WTC11 (cell line): ENCODE measurements around the gene CPVL. TPM values are rescaled to one million over a fixed set of nuclear protein-coding genes. Genes with fewer than 3 reads are reported as not detected.

Experiments
- ATAC-seq: fragments of 200-7000 bp; cut with Tn5 transposase; 2 replicates; pipeline ENCODE4 v1.10.0; 2021; ENCODE audit warnings: mild to moderate bottlenecking, moderate library complexity
- CTCF ChIA-PET: fragments of 300-600 bp; sonication (Branson Sonifier 250); formaldehyde crosslinking; loops from one replicate; lab custom pipeline; 2021; ENCODE audit warnings: antibody characterized with exemption; lab: Charles Lee
- POLR2A ChIA-PET: fragments of 350-600 bp; sonication (Branson Sonifier 250); formaldehyde crosslinking; loops from one replicate; lab custom pipeline; 2021; ENCODE audit warnings: antibody characterized with exemption; lab: Charles Lee
- DNase-seq: peaks from one replicate; pipeline ENCODE4 v3.0.0; 2021; ENCODE audit warnings: low spot score
- H3K27ac Mint-ChIP-seq: 2 replicates; pipeline ENCODE4 v1.8.0; 2021; ENCODE audit warnings: mixed read lengths
- H3K27me3 Mint-ChIP-seq: 2 replicates; pipeline ENCODE4 v1.8.0; 2021; ENCODE audit warnings: low read depth, mild to moderate bottlenecking, moderate library complexity, mixed read lengths
- H3K36me3 Mint-ChIP-seq: 2 replicates; pipeline ENCODE4 v1.8.0; 2021; ENCODE audit warnings: mixed read lengths
- H3K4me1 Mint-ChIP-seq: 2 replicates; pipeline ENCODE4 v1.8.0; 2022; ENCODE audit warnings: mixed read lengths
- H3K4me3 Mint-ChIP-seq: 2 replicates; pipeline ENCODE4 v1.8.0; 2021; ENCODE audit warnings: mild to moderate bottlenecking, moderate library complexity, mixed read lengths
- H3K9me3 Mint-ChIP-seq: 2 replicates; pipeline ENCODE4 v1.8.0; 2021; ENCODE audit warnings: mixed read lengths
- CREM ChIP-seq: sonication (generic); formaldehyde crosslinking; IDR thresholded peaks from 2 replicates; pipeline ENCODE4 v1.8.1; 2022; ENCODE audit warnings: mild to moderate bottlenecking, missing genetic modification reagents, moderate library complexity
- CTCF ChIP-seq: fragments of 200-600 bp; IDR thresholded peaks from 2 replicates; pipeline ENCODE4 v1.8.0; 2022; ENCODE audit warnings: antibody characterized with exemption
- E2F4 ChIP-seq: sonication (generic); formaldehyde crosslinking; IDR thresholded peaks from 2 replicates; pipeline ENCODE4 v1.8.1; 2022; ENCODE audit warnings: low read depth, mild to moderate bottlenecking, moderate library complexity, missing genetic modification reagents, borderline replicate concordance
- E2F5 ChIP-seq: sonication (generic); formaldehyde crosslinking; IDR thresholded peaks from 2 replicates; pipeline ENCODE4 v1.8.1; 2022; ENCODE audit warnings: mild to moderate bottlenecking, moderate library complexity, missing genetic modification reagents
- EMX1 ChIP-seq: fragments of 250-450 bp; sonication (Bioruptor Pico); IDR thresholded peaks from 2 replicates; pipeline ENCODE4 v1.8.0; 2021; ENCODE audit warnings: mild to moderate bottlenecking
- FOXJ3 ChIP-seq: sonication (generic); formaldehyde crosslinking; IDR thresholded peaks from 2 replicates; pipeline ENCODE4 v1.9.0; 2021; ENCODE audit warnings: missing genetic modification reagents, mild to moderate bottlenecking, borderline replicate concordance
- HMGA2 ChIP-seq: fragments of 250-450 bp; sonication (Bioruptor Pico); IDR thresholded peaks from 2 replicates; pipeline ENCODE4 v1.4.0; 2021; ENCODE audit warnings: mild to moderate bottlenecking, moderate library complexity
- NFE2L1 ChIP-seq: sonication (generic); formaldehyde crosslinking; IDR thresholded peaks from 2 replicates; pipeline ENCODE4 v1.8.1; 2023; ENCODE audit warnings: missing genetic modification reagents
- NFYB ChIP-seq: sonication (generic); formaldehyde crosslinking; conservative IDR thresholded peaks from 2 replicates; pipeline ENCODE4 v1.8.0; 2022; ENCODE audit warnings: low read depth, missing genetic modification reagents
- PREB ChIP-seq: sonication (generic); formaldehyde crosslinking; IDR thresholded peaks from 2 replicates; pipeline ENCODE4 v1.8.1; 2022; ENCODE audit warnings: mild to moderate bottlenecking, missing genetic modification reagents, moderate library complexity, borderline replicate concordance
- STAT6 ChIP-seq: sonication (generic); formaldehyde crosslinking; conservative IDR thresholded peaks from 2 replicates; pipeline ENCODE4 v1.8.1; 2023; ENCODE audit warnings: mild to moderate bottlenecking, low read depth, missing genetic modification reagents, moderate library complexity
- TCF7 ChIP-seq: sonication (generic); formaldehyde crosslinking; IDR thresholded peaks from 2 replicates; pipeline ENCODE4 v1.8.0; 2022; ENCODE audit warnings: mild to moderate bottlenecking, low read depth, missing genetic modification reagents, moderate library complexity
- TEAD4 ChIP-seq: sonication (generic); formaldehyde crosslinking; IDR thresholded peaks from 2 replicates; pipeline ENCODE4 v1.8.0; 2022; ENCODE audit warnings: mild to moderate bottlenecking, missing genetic modification reagents
- ZNF121 ChIP-seq: sonication (generic); formaldehyde crosslinking; IDR thresholded peaks from 2 replicates; pipeline ENCODE4 v1.8.0; 2023; ENCODE audit warnings: missing genetic modification reagents
- ZNF232 ChIP-seq: sonication (generic); formaldehyde crosslinking; IDR thresholded peaks from 2 replicates; pipeline ENCODE4 v1.8.0; 2022; ENCODE audit warnings: mild to moderate bottlenecking, missing genetic modification reagents
- ZNF317 ChIP-seq: sonication (generic); formaldehyde crosslinking; IDR thresholded peaks from 2 replicates; pipeline ENCODE4 v1.8.1; 2023; ENCODE audit warnings: low read depth, mild to moderate bottlenecking, moderate library complexity, missing genetic modification reagents, borderline replicate concordance
- ZNF423 ChIP-seq: fragments of 250-450 bp; sonication (Bioruptor Pico); IDR thresholded peaks from 2 replicates; pipeline ENCODE4 v2.1.2; 2022; ENCODE audit warnings: mild to moderate bottlenecking, moderate library complexity
- total RNA-seq: library from RNA; stranded (reverse); gene quantifications from 3 replicates; pipeline ENCODE4 v1.2.3, GENCODE V29; 2021
- TF ChIP-seq, protein P1 (sequence below): fragments of 250-450 bp; sonication (Bioruptor Pico); IDR thresholded peaks from 2 replicates; pipeline ENCODE4 v1.8.0; 2021; ENCODE audit warnings: mild to moderate bottlenecking
- TF ChIP-seq, protein P2 (sequence below): sonication (generic); formaldehyde crosslinking; IDR thresholded peaks from 2 replicates; pipeline ENCODE4 v1.8.0; 2023; ENCODE audit warnings: mild to moderate bottlenecking, missing genetic modification reagents
- TF ChIP-seq, protein P3 (sequence below): sonication (generic); formaldehyde crosslinking; IDR thresholded peaks from 2 replicates; pipeline ENCODE4 v1.8.0; 2022; ENCODE audit warnings: missing genetic modification reagents

CPVL gene
- total RNA-seq, 1 experiment from 2014 or later = 34.2 TPM

DNA sequence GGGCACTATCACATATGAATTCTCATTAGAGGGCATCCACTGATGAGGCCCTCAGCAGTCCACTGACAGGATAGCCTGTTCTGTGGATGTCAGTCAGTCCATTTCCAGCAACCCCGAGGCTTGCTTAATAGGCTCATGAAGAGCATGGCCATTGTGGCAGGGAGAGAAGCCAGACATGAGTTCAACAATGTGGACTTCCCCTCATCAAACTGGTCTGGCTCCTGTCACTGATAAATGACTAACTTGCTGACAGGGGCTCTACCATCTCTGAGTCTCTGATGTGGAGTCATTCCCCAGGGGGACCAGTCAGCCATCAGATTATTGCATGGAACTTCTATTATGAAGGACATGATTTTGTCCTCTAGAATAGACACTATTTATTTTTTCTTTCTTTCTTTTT is 168.5 kb downstream of the CPVL start:
- H3K27me3 Mint-ChIP-seq = no peaks in the 10 kb centered on the region; the same call in 1 of the 2 replicates
- H3K36me3 Mint-ChIP-seq = no peaks in the 10 kb centered on the region
- POLR2A ChIA-PET = no interaction called here
- peaks cover 26% of the 10 kb centered on the region for H3K4me1 Mint-ChIP-seq
- no peak for TF ChIP-seq PREB (CRISPR knock-in tag)
- TF ChIP-seq NFE2L1 = no peak
- no peak for TF ChIP-seq TCF7 (CRISPR knock-in tag)
- TF ChIP-seq, protein P1, sequence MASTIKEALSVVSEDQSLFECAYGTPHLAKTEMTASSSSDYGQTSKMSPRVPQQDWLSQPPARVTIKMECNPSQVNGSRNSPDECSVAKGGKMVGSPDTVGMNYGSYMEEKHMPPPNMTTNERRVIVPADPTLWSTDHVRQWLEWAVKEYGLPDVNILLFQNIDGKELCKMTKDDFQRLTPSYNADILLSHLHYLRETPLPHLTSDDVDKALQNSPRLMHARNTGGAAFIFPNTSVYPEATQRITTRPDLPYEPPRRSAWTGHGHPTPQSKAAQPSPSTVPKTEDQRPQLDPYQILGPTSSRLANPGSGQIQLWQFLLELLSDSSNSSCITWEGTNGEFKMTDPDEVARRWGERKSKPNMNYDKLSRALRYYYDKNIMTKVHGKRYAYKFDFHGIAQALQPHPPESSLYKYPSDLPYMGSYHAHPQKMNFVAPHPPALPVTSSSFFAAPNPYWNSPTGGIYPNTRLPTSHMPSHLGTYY = no peak
- TF ChIP-seq FOXJ3 (CRISPR knock-in tag) = no peak
- no peak for TF ChIP-seq ZNF121 (CRISPR knock-in tag)
- DNase-seq = no peak
- H3K9me3 Mint-ChIP-seq = peaks cover 10% of the 10 kb centered on the region
- H3K27ac Mint-ChIP-seq = no peak overlapping the region
- CTCF ChIA-PET = no interaction called here
- no peak for ATAC-seq
- H3K4me3 Mint-ChIP-seq = no peak overlapping the region

DNA sequence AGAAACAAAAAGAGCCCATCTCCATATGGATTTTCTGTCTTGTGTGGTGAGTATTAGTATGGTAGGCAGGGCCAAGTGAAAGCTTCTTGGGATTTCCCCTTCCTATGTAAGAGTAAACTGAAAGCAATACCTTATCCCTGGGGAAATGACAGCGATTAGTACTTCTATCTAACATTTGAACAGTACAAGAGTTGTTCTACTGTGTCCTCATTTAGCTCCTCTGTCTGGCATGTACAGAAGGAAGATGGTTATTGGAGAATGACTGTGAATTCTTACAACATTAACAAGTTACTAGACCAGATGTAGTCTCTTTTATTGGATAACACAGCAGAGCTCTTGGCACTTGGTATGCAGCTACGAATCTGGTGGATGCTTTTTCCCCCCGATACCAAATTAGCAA is 170.3 kb downstream of the CPVL start:
- Mint-ChIP-seq H3K27me3 (no peaks in the 10 kb centered on the region; the same call in 1 of the 2 replicates), H3K4me1 (peaks cover 21% of the 10 kb centered on the region), H3K27ac (no peak overlapping the region), H3K4me3 (no peak overlapping the region), H3K36me3 (peaks cover 3% of the 10 kb centered on the region; the same call in 1 of the 2 replicates), H3K9me3 (peaks cover 16% of the 10 kb centered on the region)
- DNase-seq = no peak
- no peak for ATAC-seq
- ChIA-PET CTCF (interaction anchor here (1.0 to 1.4 kb wide), 3 partner anchors 19 to 49 kb away, joined by 3 to 4 read pairs (median 3); no protein-coding TSS in a partner anchor), POLR2A (no interaction called here)
- TF ChIP-seq ZNF423 (CRISPR knock-in tag) (no peak), E2F5 (CRISPR knock-in tag) (no peak), CTCF (no peak), E2F4 (CRISPR knock-in tag) (no peak), EMX1 (CRISPR knock-in tag) (no peak), TEAD4 (no peak), HMGA2 (no peak), STAT6 (no peak), ZNF232 (CRISPR knock-in tag) (no peak), NFYB (CRISPR knock-in tag) (no peak), ZNF317 (CRISPR knock-in tag) (no peak), CREM (CRISPR knock-in tag) (no peak)
- TF ChIP-seq, protein P2, sequence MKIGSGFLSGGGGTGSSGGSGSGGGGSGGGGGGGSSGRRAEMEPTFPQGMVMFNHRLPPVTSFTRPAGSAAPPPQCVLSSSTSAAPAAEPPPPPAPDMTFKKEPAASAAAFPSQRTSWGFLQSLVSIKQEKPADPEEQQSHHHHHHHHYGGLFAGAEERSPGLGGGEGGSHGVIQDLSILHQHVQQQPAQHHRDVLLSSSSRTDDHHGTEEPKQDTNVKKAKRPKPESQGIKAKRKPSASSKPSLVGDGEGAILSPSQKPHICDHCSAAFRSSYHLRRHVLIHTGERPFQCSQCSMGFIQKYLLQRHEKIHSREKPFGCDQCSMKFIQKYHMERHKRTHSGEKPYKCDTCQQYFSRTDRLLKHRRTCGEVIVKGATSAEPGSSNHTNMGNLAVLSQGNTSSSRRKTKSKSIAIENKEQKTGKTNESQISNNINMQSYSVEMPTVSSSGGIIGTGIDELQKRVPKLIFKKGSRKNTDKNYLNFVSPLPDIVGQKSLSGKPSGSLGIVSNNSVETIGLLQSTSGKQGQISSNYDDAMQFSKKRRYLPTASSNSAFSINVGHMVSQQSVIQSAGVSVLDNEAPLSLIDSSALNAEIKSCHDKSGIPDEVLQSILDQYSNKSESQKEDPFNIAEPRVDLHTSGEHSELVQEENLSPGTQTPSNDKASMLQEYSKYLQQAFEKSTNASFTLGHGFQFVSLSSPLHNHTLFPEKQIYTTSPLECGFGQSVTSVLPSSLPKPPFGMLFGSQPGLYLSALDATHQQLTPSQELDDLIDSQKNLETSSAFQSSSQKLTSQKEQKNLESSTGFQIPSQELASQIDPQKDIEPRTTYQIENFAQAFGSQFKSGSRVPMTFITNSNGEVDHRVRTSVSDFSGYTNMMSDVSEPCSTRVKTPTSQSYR (CRISPR knock-in tag) = no peak
- TF ChIP-seq, protein P3, sequence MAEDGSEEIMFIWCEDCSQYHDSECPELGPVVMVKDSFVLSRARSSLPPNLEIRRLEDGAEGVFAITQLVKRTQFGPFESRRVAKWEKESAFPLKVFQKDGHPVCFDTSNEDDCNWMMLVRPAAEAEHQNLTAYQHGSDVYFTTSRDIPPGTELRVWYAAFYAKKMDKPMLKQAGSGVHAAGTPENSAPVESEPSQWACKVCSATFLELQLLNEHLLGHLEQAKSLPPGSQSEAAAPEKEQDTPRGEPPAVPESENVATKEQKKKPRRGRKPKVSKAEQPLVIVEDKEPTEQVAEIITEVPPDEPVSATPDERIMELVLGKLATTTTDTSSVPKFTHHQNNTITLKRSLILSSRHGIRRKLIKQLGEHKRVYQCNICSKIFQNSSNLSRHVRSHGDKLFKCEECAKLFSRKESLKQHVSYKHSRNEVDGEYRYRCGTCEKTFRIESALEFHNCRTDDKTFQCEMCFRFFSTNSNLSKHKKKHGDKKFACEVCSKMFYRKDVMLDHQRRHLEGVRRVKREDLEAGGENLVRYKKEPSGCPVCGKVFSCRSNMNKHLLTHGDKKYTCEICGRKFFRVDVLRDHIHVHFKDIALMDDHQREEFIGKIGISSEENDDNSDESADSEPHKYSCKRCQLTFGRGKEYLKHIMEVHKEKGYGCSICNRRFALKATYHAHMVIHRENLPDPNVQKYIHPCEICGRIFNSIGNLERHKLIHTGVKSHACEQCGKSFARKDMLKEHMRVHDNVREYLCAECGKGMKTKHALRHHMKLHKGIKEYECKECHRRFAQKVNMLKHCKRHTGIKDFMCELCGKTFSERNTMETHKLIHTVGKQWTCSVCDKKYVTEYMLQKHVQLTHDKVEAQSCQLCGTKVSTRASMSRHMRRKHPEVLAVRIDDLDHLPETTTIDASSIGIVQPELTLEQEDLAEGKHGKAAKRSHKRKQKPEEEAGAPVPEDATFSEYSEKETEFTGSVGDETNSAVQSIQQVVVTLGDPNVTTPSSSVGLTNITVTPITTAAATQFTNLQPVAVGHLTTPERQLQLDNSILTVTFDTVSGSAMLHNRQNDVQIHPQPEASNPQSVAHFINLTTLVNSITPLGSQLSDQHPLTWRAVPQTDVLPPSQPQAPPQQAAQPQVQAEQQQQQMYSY (CRISPR knock-in tag) = no peak
